GM21515 (cell line): ENCODE data around the gene MTSS2.

Source experiments
- ATAC-seq: cut with Tn5 transposase; IDR thresholded peaks from one replicate; pipeline ENCODE4 v1.9.1; 2021; ENCODE audit not compliant: unreplicated experiment

MTSS2 gene, protein sequence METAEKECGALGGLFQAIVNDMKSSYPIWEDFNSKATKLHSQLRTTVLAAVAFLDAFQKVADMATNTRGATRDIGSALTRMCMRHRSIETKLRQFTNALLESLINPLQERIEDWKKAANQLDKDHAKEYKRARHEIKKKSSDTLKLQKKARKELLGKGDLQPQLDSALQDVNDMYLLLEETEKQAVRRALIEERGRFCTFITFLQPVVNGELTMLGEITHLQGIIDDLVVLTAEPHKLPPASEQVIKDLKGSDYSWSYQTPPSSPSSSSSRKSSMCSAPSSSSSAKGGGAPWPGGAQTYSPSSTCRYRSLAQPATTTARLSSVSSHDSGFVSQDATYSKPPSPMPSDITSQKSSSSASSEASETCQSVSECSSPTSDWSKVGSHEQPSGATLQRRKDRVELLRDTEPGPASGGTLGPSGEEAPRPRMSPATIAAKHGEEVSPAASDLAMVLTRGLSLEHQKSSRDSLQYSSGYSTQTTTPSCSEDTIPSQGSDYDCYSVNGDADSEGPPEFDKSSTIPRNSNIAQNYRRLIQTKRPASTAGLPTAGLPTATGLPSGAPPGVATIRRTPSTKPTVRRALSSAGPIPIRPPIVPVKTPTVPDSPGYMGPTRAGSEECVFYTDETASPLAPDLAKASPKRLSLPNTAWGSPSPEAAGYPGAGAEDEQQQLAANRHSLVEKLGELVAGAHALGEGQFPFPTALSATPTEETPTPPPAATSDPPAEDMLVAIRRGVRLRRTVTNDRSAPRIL

DNA sequence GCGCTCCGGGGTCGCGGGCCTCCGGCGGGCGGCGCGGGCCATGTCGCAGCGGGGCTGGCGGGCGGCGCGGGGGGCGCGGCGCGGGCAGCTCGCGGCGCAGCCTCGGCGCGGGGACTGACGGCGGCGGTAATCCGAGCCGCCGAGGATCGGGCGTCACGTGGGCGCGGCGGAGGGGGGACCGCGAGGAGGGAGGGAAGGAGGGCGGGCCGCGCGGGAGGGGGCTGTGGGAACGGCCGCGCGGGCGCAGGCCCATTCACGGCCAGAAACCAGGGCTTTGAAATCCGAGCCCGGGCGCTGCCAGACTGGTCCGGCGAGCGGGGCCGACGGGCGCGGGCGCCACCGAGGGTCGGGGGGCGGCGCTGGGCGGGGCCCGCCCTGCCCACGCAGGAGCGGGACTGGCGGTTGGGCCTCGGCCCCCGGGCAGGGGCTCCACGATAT, at the start of gene MTSS2:
TSS of gene MTSS2 (minus strand) at position 116 of the 438 bp plus-strand sequence. CDS start 262 bp downstream, outside the sequence.
- ATAC-seq, result no peak

DNA sequence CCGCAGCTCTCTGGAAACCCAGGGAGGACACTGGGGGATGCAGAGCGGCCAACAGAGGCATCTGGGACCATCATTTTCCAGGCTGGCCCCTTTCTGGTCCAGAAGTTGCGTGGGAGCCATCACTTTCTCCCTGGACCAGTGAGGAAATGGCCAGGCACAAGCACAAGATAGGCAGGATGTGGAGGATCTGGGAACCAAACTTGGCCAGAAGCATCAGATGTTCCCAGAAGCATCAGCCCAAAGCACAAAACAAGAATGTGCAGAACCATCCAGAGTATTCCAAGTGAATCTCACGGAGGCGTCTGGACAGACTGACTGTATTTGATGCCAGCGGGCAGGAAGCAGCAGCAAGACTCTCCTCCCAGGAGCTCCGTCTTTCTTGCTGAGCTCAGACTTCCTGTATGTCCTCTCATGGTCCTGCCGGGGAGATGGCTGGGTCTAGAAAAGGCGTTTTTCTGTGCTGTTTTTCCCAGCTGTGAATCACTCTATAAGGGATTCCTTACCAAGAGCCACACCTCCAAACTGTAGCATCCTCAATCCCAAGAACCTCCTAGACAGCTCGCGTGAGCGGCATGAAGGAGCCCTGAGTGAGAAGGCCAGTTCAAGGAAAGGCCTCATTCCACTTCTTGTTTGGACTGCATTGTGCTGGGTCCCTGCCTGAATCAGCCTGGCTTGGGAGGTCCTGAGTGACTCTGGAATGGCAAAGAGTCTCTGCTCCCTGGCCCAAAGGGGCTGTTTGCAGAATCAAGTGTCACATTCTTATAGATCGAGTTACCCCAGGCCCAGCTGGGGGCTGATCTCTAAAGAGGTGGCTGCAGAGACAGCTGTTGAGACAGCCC, 49.5 kb upstream of the MTSS2 start:
- ATAC-seq, result no peak

DNA sequence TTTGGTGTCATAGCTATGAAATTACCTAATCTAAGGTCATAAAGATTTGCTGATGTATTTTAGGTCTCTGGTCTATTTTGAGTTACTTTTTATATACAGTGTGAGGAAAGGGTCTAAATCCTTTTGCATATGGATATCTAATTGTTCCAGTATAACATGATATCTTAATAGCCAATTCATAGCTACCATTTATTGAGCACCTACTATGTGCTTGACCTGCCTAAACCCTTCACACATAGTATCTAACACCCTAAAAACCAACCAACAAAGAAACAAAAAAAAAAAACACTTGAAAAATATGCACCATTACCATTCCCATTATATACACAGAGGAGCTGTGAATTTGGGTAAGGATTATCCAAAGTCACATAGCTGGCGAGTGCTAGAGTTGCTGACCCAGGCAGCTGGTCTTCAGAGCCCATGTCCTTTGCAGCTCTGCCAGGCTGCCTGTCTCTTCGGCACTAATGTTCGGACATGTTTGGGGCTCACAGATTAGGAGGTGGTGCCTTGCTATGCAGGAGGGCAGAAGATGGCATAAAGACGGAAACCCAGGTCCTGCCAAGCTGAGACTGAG, 48.8 kb upstream of the MTSS2 start:
- no peak for ATAC-seq

DNA sequence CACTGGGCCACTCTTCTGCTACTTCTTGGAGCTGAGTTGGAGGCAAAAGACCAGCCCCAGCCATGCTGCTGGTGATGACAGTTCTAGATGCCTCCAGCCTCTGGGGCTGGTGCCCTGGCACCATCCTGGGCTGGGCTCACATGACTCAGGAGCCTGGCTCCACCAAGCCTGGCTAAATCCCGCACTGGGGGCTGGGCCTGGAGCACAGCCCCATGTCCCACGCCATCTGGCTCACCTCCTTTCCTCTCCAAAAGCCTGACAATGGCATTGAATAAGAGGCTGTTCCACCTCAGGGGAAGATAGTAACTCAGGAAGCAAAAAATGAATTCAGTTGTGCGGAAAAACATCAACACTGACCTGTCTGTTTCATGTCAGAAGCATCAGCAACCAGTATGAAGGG, 45.1 kb upstream of the MTSS2 start:
- ATAC-seq, result no peak

DNA sequence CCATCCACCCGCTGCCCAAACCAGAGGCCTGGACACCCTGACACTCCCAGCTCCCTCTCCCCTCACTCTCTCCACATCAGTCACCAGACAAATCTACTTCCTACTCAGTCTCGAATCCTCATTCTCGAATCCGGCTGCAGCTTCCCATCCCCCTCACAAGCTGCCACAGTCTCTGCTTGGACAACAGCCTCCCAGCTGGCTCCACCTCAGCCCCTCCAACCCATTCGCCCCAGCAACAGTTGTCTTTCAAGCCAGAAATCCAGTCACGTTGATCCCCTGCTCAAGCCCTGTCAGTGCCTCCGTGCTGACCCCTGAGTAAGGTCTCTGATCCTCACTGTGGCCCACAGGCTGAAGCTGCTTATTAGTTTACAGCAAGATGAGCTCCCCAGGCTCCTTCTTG, 44.2 kb upstream of the MTSS2 start:
- no peak for ATAC-seq

DNA sequence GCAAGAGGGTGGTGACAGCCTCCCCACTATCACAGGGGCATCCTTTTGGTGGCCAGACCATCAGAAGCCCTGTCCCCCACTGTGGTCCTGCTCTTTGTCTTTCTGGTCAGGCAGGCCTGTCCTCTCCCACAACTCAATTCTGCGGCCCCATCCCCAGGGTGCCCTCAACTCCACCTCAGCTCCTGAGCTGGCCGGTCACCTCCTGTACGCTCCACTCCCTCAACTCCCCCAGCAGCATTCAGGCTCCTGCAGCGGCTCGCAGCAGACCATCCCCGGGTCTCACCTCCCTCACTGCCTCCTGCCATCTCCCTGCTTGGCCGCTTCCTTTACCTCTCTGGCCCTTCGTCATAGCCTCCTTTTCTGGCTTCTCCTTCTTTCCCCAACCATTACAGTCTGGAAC, 43.4 kb upstream of the MTSS2 start:
- no peak for ATAC-seq

DNA sequence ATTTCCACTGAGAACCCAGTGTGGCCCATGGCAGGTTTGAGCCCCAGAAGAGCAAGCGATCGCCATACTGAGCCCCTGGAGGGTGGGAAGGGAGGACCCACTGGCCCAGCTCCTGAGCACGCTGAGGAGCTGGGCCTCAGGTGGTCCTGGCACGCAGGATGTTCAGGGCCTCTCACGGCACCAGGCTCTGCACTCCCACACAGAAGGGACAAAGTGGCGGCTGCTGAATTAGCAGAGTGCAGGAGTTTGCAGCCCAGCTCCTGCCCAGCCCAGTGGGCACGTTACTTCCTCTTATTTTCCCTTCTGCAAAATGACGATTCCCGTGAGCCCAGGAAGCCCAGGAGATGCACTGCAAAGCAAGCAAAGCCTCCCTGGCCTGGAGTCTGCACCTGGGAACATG, 42.3 kb upstream of the MTSS2 start:
- no peak for ATAC-seq

DNA sequence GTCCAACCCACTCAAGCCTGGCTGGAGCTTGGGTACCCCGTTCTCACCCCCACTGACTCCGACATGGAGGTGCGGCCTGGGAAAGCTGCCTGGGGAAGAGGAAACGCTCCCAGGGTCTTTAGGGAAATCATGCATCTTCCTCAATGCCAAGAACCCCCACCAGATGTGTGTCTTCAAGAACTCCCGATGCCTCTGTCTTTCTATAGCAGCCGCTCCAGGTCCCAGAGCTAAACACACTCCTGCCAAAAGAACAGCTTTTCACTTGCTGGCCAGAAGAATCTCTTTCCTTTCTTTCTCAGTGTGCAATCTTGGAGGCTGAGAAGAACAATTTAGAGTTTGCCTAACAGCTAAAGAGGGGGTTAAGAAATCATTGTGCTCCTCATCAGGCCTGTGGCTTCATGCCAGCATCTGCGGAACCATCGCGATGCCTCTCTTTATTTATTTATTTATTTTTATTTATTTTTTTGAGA, 41.1 kb upstream of the MTSS2 start:
- no peak for ATAC-seq

DNA sequence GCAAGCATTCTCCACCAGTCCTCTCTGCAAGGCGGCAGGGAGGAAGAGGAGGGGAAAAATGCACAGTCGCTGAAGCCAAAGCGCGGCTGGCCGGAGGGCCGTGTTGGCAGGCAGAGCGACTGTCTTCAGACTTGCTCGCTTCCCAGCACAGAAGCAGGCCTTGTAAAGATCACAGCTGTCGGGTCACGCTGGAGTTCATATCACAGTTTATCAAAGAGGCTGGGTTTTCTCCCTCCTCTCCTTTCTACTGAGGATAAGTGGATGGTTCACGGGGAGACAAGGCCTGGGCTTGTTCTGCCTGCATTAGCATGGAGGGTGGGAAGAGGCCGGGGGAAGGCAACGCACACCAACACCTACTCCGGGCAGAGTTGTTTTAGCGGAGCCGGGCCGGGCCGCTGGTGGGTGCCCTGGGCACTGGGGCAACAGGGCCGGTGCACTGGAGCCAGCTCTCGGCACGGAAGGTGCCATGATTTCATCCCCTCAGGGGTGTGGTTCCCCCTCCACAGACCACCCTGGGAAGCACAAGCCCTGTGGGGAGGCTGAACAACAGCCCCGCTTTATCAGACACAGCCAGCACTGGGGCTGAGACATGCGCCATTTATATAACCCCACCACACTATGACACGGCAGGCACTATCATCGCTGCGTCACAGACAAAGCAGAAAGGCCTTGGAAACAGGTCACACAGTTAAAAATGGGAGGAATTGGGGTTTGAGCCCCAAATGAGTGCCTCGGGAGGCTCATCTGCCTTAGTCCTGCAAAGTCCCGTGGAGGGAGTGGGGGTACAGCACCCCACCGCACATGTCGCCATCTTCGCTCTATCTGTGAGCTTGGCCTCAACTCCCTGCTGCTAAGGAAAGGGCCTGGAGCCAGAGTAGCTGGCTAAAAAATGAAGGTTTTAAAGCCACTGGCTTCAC, 40.3 kb upstream of the MTSS2 start:
- ATAC-seq, result no peak

DNA sequence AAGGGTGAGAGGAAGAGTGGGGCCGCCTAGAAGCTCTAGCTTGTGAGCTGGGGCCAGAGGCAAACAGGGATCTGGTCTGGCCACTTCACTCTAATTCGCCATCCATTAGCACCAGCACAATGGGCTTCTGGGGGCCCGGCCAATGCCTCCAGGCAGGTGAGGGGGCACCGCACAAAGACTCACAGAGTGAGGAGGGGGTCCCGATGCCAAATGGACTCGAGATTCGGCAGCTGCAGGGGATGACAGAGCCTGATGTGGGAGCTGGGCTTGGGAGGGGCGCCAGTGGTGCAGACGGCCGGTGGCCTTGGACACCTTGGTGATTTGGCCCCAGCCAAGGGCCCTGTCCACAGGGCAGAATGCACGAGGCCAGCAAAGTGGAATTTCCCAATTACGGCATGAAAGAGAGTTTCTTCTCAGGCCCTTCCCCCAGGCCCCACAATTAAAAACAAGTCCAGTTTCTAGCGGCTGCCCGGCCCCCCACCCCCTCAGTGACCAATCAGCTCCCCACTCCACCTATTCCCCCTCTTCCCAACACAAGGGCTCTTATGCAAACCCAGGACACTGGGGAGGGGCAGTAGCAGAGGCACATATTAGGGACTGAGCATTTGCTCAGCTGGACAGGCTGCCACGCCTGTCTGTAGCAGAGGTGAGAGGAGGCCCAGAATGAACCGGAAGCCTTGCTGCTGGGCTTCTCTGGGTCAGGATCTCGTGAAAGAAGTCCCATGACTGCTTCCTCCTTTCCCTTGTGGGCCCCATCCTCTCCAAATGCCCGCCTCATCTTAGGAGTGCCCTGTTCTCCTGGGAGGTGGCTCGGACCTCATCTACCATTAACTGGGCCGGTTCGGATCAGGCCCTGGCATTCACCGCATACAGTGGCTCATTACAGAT, 39.4 kb upstream of the MTSS2 start:
- no peak for ATAC-seq

DNA sequence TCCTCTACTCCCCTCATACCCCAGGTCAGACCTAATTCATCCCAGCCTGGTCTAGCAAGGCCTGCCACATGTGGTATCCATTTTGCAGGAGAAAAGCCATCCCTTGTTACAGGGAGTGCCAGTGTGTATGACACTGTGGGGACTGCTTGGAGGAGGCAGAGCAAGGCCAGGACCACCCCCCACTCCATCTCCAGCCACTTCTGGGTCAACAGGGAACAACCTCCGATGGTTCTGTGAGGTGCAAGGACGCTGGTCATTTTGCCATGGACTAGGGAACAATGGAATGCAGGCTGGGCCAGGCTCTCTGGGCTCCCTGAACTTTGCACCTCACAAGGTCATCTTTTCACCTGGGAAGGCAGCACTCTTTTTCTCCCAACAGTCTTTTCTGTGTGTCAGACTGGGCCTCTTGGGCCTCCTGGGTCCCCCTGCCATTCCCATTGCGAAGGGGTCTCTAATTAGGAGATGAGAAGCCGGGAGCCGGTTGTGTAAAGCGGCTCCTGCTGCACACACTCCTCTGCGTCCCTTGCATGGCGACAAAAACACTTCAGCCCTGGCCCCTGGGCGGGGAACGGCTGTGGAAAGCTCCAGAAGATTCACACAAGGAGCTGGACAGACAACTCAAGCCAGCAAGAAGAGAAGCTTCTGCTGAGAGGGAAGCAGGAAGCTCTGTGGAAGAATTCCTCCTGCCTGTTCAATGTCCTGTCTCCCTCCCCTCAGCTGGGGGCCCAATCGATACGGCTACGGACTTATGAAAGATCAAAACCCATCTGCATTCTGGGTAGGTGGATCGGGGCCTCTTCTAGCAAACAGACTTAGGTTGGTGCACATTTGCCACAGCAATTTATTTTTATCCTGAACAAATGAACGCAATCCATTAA, 38.5 kb upstream of the MTSS2 start:
- no peak for ATAC-seq

DNA sequence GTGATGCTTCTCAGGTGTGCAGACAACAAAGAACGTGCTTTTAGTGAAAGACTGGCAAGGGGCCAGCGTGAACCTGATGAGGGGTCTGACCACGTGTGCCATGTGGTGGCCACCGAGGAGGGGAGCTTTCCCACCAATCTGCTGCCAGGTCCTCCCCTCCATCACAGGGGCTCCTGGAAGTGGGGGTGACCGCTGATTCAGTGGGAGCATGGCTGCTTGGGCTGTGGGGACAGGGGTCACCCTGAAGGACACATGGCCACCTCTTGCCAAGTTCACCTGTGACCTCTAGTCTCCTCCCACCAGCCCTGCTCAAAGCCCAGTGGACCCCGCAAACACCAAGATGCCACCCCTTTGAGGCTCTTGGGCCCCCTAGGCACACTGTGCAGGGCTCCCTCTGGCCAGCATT, 37.9 kb upstream of the MTSS2 start:
- ATAC-seq, result no peak

DNA sequence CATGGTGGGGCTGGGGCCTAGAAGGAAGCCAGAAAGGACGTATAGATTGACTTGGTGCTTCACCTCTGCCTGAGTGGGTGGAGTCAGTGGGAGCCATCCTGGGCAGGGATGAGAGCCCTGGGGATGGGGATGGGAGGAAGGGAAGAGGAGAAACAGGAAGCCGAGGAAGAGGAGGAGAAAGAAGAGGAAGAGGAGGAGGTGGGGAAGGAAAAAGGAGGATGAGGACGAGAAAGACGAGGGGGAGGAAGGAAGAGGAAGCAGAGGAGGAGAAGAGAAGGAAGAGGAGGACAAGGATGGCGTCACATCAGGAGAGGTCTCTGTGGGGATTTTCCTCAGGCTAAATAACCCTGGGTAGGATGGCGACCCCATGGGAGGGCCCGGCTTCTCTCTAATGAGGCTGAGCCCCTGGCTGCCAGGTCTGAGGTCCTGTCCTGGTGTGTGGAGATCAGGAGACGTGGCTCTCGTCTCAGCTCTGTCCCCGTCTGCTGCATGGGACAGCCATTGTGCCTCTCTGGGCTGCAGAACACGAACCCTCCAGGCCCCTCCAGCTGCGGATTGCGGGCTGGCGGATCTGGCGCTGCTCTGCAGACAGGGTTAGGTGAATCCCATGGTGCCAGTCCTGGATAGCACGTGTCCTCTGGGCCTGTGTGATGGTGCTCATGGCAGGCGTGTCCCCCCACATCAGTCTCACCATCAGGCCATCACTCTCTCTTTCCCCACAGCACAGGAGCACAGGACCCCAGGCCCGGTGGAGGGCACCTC, 35.5 kb upstream of the MTSS2 start:
- no peak for ATAC-seq

DNA sequence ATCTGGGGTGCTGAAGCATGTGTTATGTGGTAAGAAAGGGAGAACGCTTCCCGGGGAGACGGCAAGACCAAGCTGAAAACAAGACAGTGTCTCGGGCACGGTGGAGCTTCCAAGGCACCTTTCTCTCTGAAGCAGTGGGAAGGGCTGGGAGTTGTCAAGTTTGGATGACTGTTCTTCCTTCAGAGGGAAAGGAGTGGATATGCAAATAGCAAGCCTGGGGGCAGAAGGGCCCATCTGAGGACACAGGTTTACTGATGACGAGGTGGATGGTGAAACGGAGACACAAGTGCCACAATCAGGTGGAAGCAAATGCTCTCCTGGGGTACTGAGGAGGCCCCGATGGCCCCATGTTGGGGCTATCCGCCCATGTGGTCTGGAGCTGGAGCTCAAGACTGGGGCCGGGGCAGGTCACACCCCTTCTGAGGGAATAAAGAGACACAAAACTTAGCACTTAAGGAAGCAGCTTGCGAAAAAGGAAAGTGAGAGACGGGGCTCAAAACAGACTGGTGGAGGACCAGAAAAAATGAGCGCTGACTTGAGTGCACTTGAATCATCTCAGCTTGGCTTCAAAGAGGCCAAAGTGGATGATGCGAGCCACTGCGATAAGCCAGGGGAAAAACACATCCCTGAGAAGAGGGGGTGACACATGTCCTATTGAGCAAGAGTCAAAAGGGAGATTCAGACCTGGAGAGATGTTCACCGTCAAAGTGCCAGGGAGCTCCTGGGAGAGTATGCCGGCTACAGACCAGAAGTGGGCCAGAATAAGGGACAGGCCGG, 34.8 kb upstream of the MTSS2 start:
- ATAC-seq, result no peak

DNA sequence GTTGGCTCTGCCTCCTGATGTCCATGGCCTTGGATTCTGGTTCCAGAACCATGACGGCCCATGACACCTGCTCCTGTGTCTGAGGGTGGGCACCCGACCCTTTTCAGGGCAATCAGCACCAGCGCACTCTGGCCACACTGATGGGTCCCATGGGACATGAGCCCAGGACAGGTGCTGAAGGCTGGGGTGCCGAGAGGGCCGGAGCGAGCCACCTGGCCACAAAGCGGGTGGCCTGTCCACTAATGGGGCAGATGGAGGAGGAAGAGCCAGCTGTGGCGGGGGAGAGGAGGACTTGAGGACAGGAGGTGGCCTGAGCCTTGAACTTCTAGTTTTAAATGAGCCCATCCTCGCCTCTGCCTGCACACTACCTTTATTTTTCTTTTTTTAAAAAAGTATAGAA, 31.2 kb upstream of the MTSS2 start:
- no peak for ATAC-seq

DNA sequence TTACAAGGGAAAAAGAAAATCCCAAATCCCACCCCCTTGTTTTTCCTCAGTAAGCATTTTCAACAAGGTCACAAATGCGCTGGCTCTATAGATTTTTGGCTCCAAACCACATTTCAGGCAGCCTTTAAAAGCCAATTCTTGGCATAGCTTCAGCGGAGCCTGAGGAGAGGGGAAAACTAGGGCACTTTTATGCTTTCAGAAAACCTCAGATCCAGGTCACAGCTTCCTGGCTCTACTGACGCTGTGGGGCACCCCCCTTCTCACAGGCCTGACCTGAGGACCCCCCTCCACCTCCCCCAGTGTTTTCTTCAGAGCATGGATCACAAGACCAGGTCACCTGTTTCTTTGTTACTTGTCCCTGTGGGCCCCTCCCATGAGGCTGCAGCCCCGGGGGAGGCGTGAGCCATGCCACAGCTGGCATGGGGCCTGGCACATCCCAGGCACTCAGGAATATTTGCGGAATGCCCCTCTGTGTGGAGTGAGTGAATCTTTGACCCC, 30.1 kb upstream of the MTSS2 start:
- ATAC-seq, result no peak
